Stimulated activated CD4-positive, alpha-beta T cell treated with anti-CD3 and anti-CD28 coated beads, Interleukin-4, amount 100 ng/mL, for 24 hours (primary cell): Measurements from ENCODE around the gene DND1.
"Not testable (repeated sequence)": the region's sequence is repeated elsewhere in the genome, so short reads cannot be mapped to it uniquely, and the experiment has no call there.

Experiments
- DNase-seq: peaks from one replicate; pipeline ENCODE4 v3.0.0-alpha.2; 2020

The DND1 gene

DNA sequence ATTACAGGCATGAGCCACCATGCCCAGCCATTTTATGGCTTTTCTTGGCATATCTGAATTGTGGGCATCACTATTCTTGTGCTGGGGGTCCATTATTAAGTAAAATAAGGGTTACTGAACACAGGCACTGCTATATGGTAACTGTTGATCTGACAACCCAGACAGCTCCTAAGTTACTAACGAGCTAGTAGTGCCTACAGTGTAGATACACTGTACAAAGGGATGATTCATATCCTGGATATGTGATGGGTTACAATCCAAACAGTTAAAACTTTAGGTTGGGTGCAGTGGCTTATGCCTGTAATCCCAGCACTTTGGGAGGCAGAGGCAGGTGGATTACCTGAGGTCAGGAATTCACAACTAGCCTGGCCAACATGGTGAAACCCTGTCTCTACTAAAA lies 44.7 kb downstream of the DND1 start:
- no peak for DNase-seq

DNA sequence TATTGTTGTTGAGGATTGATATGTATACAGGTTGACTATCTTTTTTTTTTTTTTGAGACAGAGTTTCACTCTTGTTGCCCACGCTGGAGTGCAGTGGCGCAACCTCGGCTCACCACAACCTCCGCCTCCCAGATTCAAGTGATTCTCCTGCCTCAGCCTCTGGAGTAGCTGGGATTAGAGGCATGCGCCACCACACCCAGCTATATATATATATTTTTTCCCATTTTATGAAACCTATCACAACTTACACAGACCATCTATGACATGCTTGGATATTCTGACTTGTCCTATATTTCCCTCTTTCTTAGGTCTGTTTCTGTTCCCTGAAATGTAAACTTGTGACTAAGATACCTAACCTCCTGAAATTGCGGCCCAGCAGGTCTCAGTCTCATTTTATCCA lies 45.4 kb downstream of the DND1 start:
- DNase-seq, result no peak

DNA sequence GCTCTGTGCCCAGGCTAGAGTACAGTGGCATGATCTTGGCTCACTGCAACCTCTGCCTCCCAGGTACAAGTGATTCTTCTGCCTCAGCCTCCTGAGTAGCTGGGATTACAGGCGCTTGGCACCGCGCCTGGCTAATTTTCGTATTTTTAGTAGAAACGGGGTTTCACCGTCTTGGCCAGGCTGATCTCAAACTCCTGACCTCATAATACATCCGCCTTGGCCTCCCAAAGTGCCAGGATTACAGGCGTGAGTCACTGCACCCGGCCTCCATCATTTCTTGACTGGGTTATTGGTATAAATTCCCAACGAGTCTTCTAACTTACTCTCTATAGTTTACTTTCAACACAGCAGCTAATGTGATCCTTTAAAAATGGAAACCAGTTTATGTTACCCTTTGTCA lies 48.5 kb downstream of the DND1 start:
- DNase-seq, result not testable (repeated sequence)

DNA sequence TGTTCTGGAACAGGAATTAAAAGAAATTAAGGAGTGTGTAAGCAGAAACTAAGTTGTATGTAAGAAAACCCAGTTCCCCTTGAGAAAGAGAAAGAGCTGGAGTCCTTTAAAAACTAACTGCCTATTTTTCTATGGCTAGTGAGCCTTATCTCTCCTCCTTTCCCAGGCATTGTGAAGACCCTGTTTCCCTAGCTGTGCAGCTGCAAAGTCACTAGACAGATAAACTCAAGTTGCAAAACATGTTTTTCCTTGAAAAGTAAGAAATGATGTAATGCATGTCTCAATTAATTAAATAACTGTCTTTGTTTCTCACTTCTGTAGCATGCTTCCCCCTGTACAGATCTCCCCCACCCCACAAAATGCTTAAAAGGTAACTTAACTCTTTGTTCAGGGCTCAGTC lies 50.3 kb downstream of the DND1 start:
- DNase-seq, result not testable (repeated sequence)

DNA sequence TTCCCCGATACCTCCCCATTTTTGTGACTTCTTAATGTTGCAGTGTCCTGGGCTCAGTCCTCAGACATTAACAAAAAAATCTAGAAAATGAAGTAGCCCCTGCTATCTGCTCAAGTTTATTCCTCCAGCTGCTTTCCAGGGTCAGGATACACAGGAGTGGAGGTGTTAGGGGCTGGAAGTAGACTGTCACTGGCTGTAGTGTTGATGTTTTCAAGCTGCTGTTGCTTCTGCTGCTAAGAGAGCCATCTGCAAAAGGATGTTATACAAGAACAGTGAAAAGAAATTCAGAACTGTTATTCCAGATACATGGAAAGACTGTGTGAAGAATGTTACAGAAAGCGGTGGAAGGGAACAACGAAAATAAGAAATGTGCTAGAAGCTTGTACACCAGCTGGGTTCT lies 51.1 kb downstream of the DND1 start:
- no peak for DNase-seq
